ENCODE measurements around the gene SLC41A1.
"Not testable (repeated sequence)": the region's sequence is repeated elsewhere in the genome, so short reads cannot be mapped to it uniquely, and the experiment has no call there.

SLC41A1 gene

DNA sequence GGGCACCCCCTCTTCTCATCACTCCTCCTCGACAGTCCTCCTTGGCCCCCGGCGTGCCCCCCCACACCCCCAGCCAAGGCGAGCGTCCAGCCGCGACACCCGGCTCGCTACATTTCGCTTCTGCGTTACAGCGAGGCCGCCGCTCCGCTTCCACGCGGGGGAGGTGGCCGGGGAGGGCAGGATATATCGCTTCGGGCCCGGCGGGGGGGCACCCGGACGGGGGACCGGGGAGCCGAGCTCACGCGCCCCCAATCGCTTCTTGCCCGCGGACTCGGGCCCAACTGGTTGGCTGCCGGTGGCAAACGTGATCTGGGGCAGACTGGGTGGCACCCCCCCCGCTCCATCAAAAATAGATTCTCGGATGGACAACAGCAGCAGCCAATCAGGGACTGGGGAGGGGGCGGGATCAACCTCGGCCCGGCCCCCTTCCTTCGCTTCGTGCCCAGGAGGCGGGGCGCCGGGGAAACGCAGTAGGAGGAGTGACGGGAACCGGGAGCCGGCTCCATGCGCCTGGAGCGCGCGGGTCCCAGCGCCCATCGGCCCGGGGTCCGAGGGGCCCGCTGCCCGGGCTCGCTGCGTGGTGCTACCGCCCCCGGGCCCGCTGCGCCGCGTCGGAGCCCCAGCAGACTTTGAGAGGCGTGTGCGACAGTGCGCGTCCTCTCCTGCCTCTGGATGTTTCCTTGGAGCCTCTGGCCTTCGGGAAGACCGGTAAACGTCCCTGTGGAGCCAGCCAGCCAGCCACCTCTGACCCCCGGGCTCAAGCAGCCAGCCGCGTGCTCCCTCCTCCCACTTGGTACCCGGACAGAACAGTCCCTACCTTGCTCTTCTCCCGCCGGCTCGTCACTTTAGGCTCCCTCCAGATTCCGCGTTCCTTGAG lies at the start of gene SLC41A1:
SLC41A1 (minus strand) TSS at position 321 of the 877 bp plus-strand sequence. CDS start 2,757 bp downstream, outside the sequence.
- DNase-seq: peak; percentile 73

DNA sequence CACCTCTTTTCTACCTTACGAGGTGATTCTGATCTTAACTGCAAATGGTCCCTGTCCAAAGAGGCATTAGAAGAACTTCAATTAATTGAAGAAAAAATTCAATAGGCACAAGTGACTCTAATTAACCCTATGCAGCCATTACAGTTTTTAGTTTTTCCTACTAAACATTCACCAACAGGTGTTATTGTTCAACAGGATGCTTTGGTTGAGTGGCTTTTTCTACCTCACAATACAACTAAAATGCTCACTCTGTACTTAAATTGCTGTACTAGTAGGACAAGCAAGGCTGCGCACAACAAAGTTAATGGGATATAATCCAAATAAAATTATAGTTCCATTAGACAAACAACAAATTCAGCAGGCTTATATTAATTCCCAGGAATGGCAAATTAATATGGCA lies 48.5 kb upstream of the SLC41A1 start:
- no peak for DNase-seq

DNA sequence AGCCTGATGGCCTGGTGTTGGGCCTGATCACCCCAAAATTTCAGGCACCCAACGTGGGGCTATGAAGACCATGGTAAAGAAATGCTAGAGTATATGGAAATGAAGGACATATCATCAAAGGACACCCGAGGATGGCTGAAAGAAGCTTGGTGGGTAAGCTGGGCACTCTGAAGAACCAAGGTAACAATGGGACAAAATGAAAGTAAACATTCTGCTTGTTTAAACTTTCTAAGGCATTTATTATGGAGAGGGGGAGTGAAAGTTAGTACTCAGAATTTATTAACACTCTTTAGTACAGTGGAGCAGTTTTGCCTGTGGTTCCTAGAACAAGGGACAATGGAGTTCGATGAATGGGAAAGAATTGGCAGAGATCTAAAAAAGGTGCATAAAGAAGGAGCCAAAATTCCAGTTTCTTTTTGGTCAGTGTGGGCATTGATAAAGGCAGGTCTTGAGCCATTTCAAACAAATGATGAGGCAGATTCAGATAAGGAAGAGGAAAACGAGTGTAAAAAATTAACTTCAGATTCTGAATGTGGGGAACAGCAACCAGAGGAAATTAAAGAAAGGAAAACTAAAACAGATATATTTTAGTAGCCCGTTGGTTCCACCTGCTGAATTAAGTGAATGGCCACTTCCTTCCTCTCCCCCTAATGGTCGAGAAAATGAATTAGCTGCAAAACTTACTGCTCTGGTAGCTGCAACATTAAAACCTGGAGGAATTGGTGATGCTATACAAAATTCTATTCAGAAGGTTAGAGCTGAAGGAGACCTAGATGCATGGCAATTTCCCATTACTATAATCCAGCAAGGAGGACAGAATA lies 45.4 kb upstream of the SLC41A1 start:
- DNase-seq: no peak

GRCh38 chr1:205857501-205857900 lies 44.5 kb upstream of the SLC41A1 start:
- DNase-seq: not testable (repeated sequence)

- DNase-seq: no peak
Measured at GRCh38 chr1:205856433-205856832, 43.4 kb upstream of the SLC41A1 start.

- DNase-seq: no peak
Measured at GRCh38 chr1:205852969-205853368, 40.0 kb upstream of the SLC41A1 start.

DNA sequence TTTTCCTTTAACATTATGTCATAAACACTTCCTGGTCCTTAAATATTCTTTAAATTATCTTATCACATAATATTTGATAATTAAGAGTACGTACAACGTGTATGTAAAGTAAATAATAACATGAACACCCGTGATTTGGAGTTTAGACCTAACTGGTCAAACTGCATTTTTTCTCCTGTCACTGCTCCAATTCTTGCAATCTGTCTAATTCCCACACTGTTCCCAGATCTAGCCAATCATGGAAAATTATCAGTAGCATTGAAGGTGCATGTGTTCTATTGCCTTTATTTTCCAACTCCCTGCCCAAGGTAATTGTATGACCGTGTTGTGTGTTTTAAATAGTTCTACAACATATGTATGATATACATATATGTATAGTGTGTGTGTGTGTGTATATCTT lies 39.0 kb upstream of the SLC41A1 start:
- DNase-seq: no peak

- DNase-seq: no peak
Measured at GRCh38 chr1:205849619-205850355, 36.8 kb upstream of the SLC41A1 start, which contains the start of gene PM20D1. TSS of gene PM20D1 (minus strand) at chr1:205850132. CDS start at chr1:205850072, 60 bp downstream.

DNA sequence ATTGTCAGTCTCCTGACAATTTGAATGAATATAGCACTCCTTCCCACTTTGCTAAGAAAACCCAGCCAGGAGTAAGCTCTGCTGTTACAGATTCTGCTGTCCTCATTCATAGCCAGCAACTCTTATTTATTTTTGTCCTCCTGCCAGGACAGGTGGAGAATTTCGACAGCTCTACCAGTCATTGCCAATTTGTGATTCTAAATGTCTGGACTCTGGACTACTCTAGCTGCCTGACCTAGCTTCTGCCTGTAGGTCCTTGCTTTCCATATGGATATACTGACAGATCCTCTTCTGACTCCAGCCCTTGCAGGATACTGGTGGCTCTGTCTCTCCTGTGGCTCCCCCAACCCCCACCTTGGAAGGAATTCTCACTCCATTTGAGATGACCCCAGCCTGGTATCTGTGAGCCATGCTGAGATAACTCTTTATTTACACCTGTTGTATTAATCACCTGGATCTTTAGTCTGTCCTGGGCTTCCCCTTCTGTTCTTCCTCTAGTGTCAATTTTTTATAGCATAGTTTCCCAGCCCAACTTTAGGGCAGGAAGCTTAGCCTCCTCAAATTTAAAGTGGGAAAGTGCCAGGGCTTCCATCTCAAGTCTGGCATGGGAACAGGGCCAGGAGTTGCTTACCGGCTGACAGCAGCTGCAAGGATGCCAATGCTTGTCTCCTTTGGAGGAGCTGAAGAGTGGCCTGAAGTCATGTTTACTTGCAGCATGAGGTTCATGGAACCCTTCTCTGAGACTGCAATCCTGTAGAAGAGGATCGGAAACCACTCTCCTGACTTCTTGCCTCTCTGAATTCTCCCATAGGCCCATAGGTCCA lies 30.2 kb upstream of the SLC41A1 start:
- no peak for DNase-seq

- DNase-seq: no peak
Measured at GRCh38 chr1:205842229-205842628, 29.2 kb upstream of the SLC41A1 start.

DNA sequence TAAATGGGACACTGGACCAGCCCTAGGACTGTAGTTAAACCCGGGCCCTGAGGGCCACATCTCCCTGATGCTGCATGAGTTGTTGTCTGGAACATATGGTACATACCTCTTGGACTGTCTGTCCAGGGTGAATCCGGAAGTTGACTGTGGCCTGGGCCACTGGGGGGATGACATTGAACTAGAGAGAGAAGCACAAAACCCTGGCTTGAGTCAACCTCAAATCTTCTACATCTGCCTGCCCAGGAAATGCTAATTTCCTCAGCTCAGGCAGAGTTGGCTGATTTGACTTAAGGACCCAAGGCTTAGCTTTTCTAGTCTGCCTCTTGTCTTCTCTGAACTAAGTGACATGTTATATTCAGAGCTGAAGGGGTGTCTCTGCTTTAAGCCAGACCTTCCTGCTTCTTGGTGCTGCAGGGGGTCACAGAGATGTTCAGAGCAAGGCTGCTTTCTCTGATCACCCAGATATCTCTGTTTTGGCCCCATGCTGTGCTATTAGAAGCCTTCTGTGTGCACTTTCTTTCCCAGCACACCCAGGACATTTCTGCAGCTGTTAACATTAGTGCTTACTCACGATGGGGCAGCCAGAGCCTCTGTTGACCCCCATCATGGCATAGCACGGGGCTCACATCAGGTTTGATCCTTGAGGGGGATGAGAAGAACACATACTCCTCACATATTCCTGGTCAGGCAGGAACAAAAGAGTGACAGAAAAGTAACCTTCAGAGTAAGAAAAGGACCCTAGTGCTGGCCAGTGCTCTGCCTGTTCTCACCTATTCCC lies 27.3 kb upstream of the SLC41A1 start:
- no peak for DNase-seq

DNA sequence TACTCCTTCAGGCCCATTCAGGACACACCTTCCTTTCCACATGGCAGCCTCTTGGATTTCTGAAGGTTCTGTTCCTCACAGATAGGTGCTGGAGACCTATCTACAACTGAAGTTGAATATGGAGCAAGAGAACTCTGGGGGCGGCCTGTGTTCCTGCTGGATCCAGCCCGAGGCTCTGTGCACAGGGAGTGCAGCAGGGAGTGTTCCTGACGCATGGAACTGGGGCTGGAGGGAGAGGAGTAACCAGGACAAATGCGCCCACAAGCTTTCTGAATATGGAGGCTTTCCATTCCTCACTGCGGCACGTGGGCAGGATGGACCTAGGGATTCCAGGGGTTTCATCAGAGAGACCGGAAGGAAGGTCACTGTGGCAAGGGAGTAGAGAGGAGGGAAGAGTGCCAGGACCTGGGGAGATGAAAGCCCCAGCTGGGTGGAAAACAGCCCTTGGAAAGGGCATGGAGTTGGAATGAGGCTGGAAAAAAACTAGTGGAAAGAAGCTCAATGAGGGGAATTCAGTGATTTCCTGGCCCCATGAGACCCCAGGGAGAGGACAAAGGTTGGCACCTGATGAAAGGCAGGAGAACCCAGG lies 24.5 kb upstream of the SLC41A1 start:
- no peak for DNase-seq

DNA sequence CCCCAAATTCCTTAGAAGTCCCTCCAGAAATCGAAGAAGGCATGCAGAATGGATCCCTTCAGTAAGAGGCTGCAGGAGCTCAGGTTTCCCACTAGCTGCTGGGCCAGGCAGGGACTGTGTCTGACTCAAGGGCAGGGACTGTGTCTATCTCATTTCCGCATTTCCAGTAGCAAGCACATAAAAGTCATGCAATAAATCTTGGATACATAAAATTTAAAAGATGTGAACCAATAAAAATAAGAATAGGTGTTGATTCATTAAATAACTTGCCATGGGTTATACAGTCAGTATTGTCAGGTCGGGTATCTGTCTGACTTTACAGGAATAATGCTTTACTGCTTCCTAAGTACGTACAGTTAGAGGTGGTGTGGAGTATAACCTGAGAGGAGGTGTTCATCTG lies 21.8 kb upstream of the SLC41A1 start:
- DNase-seq: no peak

DNA sequence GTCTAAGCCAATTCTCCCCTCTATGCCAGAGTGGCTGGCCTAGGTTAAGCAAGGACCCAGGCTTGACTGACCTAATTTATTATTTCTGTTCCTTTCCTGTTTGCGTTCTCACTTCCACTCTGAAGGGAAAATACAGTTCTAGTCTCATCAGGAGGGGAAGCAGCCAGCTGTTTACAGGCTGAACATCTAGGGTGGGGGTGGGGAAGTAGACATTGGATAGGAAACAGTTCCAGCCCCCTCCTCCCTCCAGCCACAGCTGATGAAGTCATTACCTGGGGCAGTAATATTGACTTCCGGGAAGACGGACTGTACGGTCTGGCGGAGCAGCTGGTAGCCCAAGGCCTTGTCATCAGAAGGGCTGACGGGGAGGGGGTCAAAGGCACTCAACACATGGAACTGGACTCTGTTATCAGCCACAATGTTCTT lies 19.3 kb upstream of the SLC41A1 start:
- DNase-seq: no peak

DNA sequence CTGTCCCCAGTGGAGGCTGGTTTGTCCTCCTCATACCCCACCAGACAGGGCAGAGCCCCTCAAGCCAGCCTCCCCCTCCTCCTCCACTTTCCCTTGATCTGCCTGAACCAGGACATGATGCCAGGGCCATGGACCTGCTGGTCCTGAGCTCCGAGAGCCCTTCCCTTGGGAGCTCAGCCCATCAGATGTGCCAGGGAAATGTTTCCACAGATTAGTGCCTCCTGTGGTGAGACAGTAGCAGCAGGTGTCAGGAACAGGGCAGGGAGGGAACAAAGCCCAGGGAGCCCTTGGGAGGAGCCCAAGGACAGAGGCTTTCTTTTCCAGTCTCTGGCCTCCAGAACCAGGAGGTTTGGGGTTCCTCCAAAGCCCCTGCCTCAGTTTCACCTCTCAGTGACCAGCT lies 14.6 kb upstream of the SLC41A1 start:
- peak; percentile 2 for DNase-seq

- DNase-seq: no peak
Measured at GRCh38 chr1:205826995-205827394, 14.0 kb upstream of the SLC41A1 start.

- DNase-seq: no peak
Measured at GRCh38 chr1:205826016-205826806, 13.2 kb upstream of the SLC41A1 start.

- DNase-seq: no peak
Measured at GRCh38 chr1:205824180-205824579, 11.2 kb upstream of the SLC41A1 start.

DNA sequence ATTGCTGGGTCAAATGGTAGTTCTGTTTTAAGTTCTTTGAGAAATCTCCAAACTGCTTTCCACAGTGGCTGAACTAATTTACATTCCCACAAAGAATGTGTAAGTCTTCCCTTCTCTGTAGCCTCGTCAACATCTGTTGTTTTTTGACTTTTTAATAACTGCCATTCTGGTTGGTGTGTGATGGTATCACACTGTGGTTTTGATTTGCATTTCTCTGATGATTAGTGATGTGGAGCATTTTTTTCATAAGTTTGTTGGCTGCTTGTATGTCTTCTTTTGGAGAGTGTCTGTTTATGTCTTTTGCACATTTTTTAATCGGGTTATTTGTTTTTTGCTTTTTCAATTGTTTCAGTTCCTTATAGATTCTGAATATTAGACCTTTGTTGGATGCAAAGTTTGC lies 10.3 kb upstream of the SLC41A1 start:
- DNase-seq: peak; percentile 2

- no peak for DNase-seq
Measured at GRCh38 chr1:205822397-205822796, 9.4 kb upstream of the SLC41A1 start.
